MV-4-11 (cell line): Measurements from ENCODE around the gene TOR1AIP2.

Experiments used
- DNase-seq: peaks from one replicate; lab custom pipeline; 2025; lab: John Stamatoyannopoulos, UW

TOR1AIP2 gene

GRCh38 chr1:179825798-179826460 lies 51.7 kb downstream of the TOR1AIP2 start:
- no peak for DNase-seq

DNA sequence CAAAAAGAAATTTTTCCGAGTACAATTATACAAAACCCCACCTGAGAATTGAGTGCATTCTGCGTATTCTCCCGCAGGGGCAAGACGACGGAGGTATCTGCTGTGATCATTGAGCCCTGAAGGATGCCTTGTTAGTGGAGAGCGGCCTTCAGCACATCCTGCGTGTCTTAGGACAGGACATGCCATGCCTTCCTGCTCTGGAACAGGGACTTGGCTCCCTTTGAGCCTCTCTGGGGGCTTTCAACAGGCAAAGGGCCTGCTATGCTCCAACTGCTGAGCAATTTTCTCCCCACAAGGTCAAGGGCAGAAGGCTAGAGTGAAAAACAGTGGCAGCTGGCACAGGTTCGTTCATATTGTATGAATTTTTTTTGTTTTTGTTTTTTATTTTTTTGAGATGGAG lies 52.4 kb downstream of the TOR1AIP2 start:
- no peak for DNase-seq

DNA sequence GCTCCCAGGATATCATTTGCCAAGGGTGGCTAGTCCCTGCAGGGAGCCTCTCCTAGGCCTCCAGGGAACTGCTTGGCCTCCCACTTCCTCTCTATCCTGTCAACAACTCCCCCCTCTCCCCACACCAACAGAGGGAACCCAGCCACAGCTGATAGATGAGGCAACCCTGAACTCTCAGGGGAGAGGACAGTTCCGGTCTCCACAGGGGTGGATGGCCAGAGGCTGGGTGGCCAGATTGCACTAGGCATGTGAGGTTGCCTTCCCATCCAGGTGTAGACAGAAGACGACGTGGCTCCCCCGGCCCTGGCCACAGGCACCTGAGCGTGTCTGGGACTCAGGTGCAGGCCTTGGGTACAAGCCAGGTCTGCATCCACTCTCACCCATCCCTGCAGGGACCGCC lies 53.3 kb downstream of the TOR1AIP2 start:
- peak; percentile 75 for DNase-seq

DNA sequence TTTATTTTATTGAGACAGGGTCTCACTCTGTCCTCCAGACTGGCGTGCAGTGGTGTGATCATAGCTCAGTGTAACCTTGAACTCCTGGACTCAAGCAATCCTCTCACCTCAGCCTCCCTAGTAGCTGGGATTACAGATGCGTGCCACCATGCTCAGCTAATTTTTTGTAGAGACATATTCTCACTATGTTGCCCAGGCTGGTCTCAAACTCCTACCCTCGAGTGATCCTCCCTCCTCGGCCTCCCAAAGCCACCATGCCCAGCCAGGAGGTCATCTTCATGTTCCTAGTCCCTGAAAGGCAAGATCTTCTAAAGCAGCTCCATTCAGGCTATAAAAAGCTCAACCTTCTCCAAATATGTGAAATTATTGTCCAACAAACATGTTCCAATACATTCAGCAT lies 53.9 kb downstream of the TOR1AIP2 start:
- no peak for DNase-seq

GRCh38 chr1:179822065-179822464 lies 55.5 kb downstream of the TOR1AIP2 start:
- no peak for DNase-seq

DNA sequence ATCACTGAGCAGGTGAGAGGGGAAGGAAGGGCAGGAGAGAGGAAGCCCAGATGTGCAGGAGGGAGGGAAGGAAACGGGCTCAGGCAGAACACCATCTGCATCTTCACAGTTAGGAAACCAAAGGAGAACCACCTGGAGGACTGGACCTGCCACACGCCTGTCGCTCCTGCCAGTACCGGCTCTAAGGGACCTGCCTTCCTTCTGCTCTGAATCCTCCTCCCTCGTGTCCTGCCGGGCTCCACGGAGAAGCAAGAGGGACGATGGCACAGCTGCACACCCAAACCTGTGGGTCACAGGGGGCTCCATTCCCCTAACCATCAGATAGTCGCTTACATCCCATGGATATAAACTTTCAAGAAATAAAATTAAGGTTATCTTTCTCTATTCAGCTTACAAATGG lies 56.1 kb downstream of the TOR1AIP2 start:
- DNase-seq: no peak

- DNase-seq: peak; percentile 92
Measured at GRCh38 chr1:179820226-179820970, 57.2 kb downstream of the TOR1AIP2 start.

DNA sequence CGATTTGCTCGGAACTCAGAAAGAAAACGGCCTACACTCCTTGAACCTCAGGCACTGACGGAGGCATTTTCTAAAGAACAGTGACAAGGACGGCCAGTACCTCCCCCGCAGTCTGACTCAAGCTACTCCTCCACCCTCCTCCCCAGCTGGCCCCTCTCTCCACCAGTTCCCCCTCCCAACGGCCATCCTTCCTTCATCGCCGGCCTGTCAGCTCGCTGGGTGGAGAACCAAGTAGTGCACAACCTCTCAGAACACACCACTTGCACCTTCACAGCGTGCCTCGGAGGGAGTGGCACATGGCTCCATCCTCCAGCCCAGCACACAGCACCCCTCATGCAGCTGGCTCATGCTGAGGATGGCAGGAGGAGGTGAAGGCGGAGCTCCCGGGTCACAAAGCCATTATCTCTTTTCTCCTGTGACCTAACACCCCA lies 58.8 kb downstream of the TOR1AIP2 start:
- DNase-seq: no peak

- no peak for DNase-seq
Measured at GRCh38 chr1:179818260-179818659, 59.3 kb downstream of the TOR1AIP2 start.

- no peak for DNase-seq
Measured at GRCh38 chr1:179817789-179818188, 59.8 kb downstream of the TOR1AIP2 start.

DNA sequence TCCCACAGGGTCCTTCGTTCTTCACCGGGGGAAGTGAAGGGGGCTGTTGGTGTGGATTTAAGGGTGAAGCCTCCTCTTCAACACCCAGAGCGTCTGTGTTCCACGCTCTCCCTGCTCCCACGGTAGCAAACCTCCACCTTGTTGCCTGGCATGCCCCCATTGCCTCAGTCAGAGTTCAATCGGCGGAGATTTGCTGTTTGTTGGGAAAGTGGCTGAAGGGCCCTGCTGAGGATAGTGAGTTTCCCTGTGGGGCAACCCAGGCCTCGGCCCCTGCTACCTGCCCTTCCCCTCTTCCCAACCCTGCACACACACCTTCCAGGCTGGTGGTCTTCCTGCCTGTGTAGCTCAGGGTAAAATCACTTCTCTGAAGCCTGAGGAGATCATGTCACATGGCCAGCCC lies 60.5 kb downstream of the TOR1AIP2 start:
- DNase-seq: no peak

DNA sequence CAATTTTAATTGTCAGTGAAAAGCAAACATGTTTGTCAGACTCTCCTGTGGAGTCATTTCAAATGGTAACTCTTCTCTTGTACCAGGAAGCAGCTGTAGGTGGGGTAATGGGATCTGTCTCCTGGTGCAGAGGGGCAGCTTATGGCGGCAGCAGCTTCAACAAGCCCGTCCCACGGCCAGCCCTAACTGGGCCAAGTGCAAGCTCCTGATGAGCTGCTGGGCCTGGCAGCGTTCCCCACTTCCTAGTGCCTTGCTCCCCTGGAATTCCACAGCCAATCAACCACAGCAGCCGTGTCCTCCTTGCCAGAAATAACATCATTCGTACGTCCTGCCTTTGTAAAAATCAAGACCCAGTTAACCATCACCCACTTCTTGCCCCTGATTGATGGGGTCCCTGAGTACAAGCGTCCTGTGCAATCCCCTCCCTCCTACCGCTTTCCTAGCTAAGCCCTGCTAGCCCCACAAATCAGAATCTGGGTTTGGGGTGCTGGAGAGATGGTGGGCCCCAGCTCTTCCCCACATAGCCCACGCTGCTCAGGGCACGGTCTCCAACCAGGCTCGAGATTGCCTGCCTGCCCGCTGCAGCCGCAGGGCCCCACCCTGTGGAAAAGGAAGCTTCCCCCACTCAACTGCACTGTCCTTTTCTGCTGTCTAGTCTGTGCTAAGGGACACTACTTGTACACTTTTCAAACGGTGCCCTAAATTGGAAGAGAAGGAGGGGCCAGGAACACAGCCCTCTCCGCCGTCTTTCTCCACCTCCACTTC lies 61.2 kb downstream of the TOR1AIP2 start:
- DNase-seq: no peak

DNA sequence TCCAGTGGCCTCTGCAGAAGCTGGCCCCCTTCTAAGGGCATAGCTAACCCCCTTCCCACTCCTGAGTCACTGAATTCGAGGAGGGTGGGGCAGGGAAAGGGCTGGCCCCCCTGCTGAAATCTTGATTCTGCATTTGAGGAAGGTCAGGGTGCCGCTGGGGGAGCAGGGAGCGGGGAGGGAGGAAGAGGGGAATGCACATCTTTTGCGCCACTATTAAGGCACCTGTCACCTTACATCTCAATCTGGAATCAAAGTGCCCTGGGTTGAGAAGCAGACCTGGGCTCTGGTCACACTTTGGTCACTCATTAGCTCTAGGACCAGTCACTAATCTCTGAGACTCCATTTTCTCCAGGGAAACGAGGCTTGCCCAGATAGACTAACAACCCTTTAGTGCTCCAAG lies 62.0 kb downstream of the TOR1AIP2 start:
- no peak for DNase-seq

DNA sequence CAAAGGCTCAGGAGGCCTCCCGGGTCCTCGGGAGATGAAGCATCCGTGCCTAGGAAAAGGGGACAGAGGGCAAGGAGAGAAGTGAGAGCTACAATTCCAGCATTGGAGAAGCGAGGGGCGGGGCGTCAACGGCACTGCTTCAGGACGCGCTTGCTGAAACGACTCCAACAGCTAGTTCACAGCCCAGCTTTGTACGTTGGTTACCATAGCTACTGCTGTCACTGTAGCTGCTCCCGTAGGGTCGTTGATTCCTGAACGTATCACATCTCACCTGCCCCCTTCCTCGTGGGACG lies 63.1 kb downstream of the TOR1AIP2 start:
- DNase-seq: no peak

DNA sequence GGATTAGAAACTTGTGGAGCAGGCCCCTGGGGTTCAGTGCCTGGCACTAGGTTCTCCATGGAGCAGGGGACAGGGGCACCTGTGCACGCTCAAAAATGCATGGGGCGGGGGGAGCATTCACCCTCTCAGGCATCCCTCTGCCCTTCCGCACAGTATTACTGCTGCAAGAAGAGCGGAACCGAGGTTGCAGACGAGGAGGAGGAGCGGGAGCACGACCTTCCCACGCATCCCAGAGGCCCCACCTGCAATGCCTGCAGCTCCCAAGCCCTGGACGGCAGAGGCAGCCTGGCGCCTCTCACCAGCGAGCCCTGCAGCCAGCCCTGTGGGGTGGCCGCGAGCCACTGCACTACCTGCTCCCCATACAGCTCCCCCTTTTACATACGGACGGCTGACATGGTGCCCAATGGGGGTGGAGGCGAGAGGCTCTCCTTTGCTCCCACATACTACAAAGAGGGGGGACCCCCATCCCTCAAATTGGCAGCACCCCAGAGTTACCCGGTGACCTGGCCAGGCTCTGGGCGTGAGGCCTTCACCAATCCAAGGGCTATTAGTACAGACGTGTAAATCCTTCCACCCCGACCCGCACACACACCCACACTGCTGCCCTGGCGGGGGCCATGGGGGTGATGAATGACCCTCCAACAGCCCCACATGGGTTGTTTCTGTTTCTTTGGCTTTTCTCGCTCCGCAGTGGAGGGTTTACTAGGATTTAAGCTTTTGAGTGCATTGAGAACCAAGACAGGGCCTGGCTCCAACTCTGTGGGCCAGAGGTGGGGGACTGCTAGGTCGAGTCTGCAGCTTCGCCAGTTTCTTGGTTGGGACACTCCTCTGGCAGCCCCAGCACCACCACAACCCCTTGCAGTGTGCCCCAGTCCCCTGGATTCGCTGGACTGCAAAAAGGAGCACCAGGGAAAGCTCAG lies 63.7 kb downstream of the TOR1AIP2 start:
- no peak for DNase-seq

- DNase-seq: no peak
Measured at GRCh38 chr1:179812501-179813292, 64.9 kb downstream of the TOR1AIP2 start.

DNA sequence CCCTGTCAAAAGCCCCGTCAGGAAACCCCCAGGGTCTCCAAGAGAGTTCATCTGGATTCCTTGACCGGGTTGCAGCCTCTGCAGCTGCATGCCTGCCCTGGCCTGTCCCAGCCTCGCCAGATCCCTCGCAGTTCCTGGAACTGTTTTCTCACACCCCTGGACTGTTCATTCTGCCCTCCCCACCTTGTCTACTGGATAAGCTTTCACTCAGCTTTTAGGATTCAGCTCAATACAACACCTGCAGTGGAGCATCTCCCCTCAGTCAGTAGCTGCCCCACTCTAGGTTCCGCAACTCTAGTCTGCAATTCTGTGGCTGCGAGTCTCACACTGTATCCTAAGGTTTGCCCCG lies 67.3 kb downstream of the TOR1AIP2 start:
- DNase-seq: no peak

DNA sequence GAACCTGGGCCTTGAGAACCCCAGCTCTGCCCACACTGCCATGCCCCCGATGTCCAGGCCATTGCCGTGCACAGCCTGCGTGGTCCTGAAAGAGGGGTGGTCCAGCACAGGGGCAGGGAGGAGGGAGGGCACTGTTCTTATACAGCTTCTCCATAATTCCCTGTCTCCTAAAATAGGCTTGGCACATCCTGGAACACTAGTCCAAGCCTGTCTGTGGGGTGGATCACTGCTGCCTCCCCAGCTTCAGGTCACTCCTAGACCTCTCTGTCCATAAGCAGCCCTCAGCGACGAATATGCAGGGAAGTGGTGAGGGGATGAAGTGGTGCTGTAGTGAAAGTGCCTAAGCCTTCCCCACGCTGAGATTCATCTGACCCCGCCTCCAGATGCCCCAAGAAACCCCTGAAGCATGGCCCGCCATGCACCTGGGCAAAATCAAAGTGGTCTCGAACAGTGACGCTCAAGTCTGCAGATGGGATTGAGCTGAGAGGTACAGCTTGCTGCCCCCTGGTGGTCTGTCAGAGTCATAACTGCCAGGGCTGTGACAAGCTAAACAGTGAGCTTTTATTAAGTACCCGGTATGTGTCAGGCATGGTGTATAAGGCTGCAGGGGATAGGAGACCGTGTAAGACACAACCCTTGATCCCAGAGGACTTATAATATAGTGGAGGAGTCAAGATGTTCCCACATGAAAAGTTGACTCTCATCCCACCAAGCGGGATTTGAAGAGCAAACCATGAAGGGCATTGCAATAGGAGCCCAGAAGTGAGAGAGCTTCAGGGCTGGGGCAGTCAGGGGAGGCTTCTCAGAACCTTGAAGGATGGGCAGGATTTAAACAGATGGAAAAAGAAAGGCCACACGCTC lies 67.9 kb downstream of the TOR1AIP2 start:
- peak; percentile 56 for DNase-seq

GRCh38 chr1:179808503-179808902 lies 69.1 kb downstream of the TOR1AIP2 start:
- DNase-seq: no peak

- DNase-seq: no peak
Measured at GRCh38 chr1:179807691-179808485, 69.7 kb downstream of the TOR1AIP2 start.
